ENCODE results near the gene SCGB3A1. TPM values are rescaled to one million over a fixed set of nuclear protein-coding genes. Genes with fewer than 3 reads are reported as not detected.

The SCGB3A1 gene
- total RNA-seq, 2 donors from 2014 or later: not detected

DNA sequence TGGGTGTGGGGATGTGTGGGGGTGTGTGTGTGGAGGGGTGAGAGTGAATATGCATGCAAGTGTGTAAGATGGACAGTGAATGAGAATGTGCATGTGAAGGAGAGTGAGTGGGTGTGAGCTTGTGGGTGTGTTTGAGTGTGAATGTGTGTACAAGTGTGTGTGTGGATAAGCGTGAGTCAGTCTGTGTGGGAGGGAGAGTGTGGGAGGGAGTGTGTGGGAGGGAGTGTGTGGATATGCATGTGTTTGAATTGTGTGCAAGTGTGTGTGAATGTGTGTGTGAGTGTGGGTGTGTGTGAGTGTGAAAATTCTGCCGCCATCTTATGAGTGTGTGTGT lies 3.7 kb upstream of the SCGB3A1 start:
- Histone ChIP-seq H3K27ac (no peak overlapping the region), H3K4me1 (ENCODE audit: control insufficient read depth in 1 of 2, low read depth in 2 of 2) (no peaks in the 10 kb centered on the region), H3K9me3 (no peaks in the 10 kb centered on the region), H3K4me3 (no peak overlapping the region), H3K27me3 (replicated peaks; ENCODE audit: insufficient read depth) (peaks cover 5% of the 10 kb centered on the region), H3K36me3 (no peaks in the 10 kb centered on the region)
- no peak for ATAC-seq (ENCODE audit: insufficient number of reproducible peaks, low FRiP score, low read depth)
- DNase-seq (ENCODE audit: low spot score): no peak
- TF ChIP-seq, protein P1, sequence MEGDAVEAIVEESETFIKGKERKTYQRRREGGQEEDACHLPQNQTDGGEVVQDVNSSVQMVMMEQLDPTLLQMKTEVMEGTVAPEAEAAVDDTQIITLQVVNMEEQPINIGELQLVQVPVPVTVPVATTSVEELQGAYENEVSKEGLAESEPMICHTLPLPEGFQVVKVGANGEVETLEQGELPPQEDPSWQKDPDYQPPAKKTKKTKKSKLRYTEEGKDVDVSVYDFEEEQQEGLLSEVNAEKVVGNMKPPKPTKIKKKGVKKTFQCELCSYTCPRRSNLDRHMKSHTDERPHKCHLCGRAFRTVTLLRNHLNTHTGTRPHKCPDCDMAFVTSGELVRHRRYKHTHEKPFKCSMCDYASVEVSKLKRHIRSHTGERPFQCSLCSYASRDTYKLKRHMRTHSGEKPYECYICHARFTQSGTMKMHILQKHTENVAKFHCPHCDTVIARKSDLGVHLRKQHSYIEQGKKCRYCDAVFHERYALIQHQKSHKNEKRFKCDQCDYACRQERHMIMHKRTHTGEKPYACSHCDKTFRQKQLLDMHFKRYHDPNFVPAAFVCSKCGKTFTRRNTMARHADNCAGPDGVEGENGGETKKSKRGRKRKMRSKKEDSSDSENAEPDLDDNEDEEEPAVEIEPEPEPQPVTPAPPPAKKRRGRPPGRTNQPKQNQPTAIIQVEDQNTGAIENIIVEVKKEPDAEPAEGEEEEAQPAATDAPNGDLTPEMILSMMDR (IDR thresholded peaks at IDR 0.05): no peak

DNA sequence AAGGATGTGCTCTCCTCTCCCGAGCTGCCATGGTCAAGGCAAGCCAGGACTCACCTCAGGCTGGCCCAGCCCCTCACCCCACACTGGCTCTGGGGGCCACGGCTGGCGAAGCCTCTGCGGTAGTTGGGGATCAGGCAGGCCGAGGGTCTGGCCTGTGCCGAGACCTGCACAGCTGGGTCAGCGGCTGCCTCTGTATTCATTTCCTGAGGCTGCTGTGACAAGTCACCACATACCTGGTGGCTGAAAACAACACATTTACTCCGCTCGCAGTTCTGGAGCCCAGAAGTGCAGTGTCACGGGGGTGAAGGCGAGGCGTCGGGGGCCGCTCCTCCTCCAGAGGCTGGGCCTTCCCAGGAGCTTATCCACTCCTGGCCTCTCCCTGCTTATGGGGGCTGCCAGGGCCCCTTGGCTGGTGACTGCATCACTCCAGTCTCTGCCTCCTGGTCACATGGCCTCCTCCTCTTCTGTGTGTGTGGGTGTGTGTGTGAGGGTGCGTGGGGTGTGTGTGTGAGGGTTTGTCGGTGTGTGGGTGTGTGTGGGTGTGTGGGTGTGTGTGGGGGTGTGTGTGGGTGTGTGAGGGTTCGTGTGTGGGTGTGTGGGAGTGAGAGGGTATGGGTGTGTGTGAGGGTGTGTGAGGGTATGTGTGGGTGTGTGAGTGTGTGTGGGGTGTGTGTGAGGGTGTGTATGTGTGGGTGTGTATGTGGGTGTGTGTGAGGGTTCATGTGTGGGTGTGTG lies 3.2 kb upstream of the SCGB3A1 start:
- TF ChIP-seq, protein P1 (IDR thresholded peaks at IDR 0.05): no peak
- no peak for DNase-seq (ENCODE audit: low spot score)
- Histone ChIP-seq H3K27ac (no peak overlapping the region), H3K9me3 (no peaks in the 10 kb centered on the region), H3K4me1 (ENCODE audit: control insufficient read depth in 1 of 2, low read depth in 2 of 2) (no peaks in the 10 kb centered on the region), H3K36me3 (no peaks in the 10 kb centered on the region), H3K4me3 (no peak overlapping the region), H3K27me3 (replicated peaks; ENCODE audit: insufficient read depth) (peaks cover 5% of the 10 kb centered on the region)
- ATAC-seq (ENCODE audit: insufficient number of reproducible peaks, low FRiP score, low read depth): no peak

DNA sequence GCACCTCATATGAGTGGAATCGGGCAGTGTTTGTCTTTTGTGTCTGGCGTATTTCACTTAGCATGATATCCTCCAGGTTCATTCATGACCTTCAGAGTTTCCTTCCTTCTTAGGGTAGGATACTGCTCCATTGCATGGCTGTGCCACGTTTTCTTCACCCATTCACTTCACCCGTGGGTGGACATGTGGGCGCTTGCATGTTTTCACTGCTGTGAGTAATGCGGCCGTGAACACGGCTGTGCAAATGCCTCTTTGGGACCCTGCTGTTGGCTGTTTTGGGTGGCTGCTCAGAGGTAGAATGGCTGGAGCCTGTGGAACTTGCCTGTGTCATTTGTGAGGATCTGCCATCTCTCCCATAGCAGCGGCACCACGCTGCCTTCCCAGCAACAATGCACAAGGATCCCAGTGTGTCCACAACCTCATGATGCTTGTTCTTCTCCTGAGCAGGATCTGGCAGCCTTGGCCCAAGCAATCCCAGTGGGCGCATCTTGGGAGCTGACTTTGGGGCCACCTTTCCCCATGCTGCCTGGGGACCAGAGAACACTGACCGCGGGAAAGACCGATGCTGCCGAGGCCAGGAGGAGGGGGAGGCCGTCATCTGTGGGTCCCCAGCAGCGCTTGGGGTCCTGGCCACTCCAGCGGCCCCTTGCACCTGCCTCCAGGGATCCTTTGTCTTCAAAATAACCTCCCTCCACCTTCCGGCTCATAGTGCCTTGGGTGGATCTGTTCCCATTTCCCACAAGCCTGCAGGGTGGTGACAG lies 2.3 kb upstream of the SCGB3A1 start:
- no peak overlapping the region for H3K27ac ChIP-seq
- DNase-seq (ENCODE audit: low spot score) (no peak), ATAC-seq (ENCODE audit: insufficient number of reproducible peaks, low FRiP score, low read depth) (no peak)
- H3K9me3 ChIP-seq: no peaks in the 10 kb centered on the region
- H3K4me1 ChIP-seq (ENCODE audit: control insufficient read depth in 1 of 2, low read depth in 2 of 2): no peaks in the 10 kb centered on the region
- TF ChIP-seq, protein P1 (IDR thresholded peaks at IDR 0.05): no peak
- H3K27me3 ChIP-seq (replicated peaks; ENCODE audit: insufficient read depth): peaks cover 5% of the 10 kb centered on the region
- H3K4me3 ChIP-seq: no peak overlapping the region
- no peaks in the 10 kb centered on the region for H3K36me3 ChIP-seq

DNA sequence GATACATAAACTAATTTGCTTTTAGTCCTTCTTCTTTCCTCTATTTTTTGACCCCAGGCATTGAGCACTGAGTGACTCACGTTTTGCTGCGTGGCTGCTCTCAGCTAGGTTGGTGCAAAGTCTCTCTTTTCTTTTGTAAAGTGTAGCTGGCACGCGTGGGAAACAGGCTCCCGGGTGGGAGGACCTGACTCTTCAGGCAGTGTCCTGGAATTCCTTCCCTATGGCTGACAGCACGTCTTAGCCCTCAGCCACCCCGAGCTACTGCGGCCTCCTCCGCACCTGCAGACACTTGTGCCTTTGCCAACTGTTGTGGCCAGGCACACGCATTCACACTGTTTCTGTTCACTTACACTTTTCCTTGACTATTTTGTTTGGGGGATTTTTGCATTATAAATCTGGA lies 877 bp upstream of the SCGB3A1 start:
- ATAC-seq (ENCODE audit: insufficient number of reproducible peaks, low FRiP score, low read depth): no peak
- Histone ChIP-seq H3K4me3 (no peak overlapping the region), H3K36me3 (no peaks in the 10 kb centered on the region), H3K27ac (no peak overlapping the region), H3K9me3 (no peaks in the 10 kb centered on the region), H3K4me1 (ENCODE audit: control insufficient read depth in 1 of 2, low read depth in 2 of 2) (no peaks in the 10 kb centered on the region), H3K27me3 (replicated peaks; ENCODE audit: insufficient read depth) (peaks cover 5% of the 10 kb centered on the region)
- TF ChIP-seq, protein P1 (IDR thresholded peaks at IDR 0.05): no peak
- no peak for DNase-seq (ENCODE audit: low spot score)

DNA sequence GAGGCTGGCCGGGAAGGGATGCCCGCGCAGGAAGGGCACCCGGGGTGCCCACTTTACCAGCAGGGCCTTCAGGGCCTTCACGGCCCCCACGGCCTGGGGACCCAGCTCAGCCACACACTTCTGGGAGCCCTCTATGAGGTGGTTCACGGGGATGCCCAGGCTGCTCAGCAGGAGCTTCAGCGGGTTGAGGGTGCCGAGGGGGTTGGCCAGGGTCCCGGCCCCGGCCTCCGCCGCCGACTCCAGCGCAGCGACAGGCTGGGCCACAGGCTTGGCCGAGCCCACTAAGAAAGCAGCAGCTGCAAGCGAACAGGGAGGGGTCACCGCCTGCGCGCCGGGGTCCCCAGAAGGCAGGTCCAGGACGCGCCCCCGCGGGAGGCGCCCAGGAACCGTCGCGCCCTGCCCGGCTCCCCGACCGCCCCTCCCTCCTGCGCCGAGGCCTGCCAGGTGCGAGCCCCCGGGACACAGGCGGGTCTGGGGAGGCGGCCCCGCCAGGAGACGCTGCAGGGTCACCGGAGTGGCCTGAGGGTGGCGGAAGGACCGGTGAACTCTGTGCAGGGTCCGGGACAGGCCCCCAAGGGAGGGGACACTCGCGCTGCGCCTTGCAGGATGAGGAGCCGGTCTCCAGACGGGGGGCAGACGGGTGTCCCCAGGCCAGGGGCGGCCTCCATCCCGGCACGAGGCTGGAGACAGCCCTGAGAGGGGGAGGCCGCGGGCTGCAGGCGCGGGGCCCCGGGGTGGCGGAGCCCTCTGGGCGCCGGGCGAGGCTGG lies 572 bp downstream of the SCGB3A1 start:
- H3K27ac ChIP-seq: no peak overlapping the region
- H3K27me3 ChIP-seq (replicated peaks; ENCODE audit: insufficient read depth): peaks cover 5% of the 10 kb centered on the region
- H3K9me3 ChIP-seq: no peaks in the 10 kb centered on the region
- peak overlapping the region; percentile 35 for H3K4me3 ChIP-seq
- no peaks in the 10 kb centered on the region for H3K4me1 ChIP-seq (ENCODE audit: control insufficient read depth in 1 of 2, low read depth in 2 of 2)
- TF ChIP-seq, protein P1 (IDR thresholded peaks at IDR 0.05): no peak
- H3K36me3 ChIP-seq: no peaks in the 10 kb centered on the region
- ATAC-seq (ENCODE audit: insufficient number of reproducible peaks, low FRiP score, low read depth) (no peak), DNase-seq (ENCODE audit: low spot score) (no peak)

Measured in thoracic aorta (tissue), 2 donors.